Measurements from ENCODE around the gene IL6. TPM values are rescaled to one million over a fixed set of nuclear protein-coding genes. Genes with fewer than 3 reads are reported as not detected.
"Not testable (repeated sequence)": the region's sequence is repeated elsewhere in the genome, so short reads cannot be mapped to it uniquely, and the experiment has no call there.

Gene IL6
- 123 TPM for polyA plus RNA-seq (2013, experiment 1 of 2)
- 124 TPM for polyA plus RNA-seq (2013, experiment 2 of 2)

GRCh38 chr7:22726907-22727713 is at the start of gene IL6:
Gene IL6, plus strand, starts transcription at chr7:22727200. Its CDS starts 63 bp downstream, at chr7:22727263.
- Histone ChIP-seq H3K27me3 (ENCODE audit: control insufficient read depth in 1 of 2, insufficient read depth in 1 of 2, low read length in 2 of 2) (no peaks in the 10 kb centered on the region), H2AFZ (ENCODE audit: low read depth, low read length) (no peak within 1 kb of the TSS), H2BK15ac (ENCODE audit: low read depth, poor library complexity, severe bottlenecking) (peak within 1 kb of the TSS; percentile 52), H2BK12ac (ENCODE audit: low read length in 2 of 2) (peak within 1 kb of the TSS; percentile 90 to 98), H3K79me1 (replicated peaks; ENCODE audit: low read length, poor library complexity, severe bottlenecking) (peaks cover 12% of the 10 kb centered on the region), H3K36me3 (ENCODE audit: control insufficient read depth in 1 of 2, insufficient read depth in 2 of 2, low read depth in 1 of 2, low read length in 2 of 2) (peaks cover 0 to 24% of the 10 kb centered on the region in 2 experiments), H3K23ac (ENCODE audit: low read length in 2 of 2) (peak within 1 kb of the TSS in 1 of 2 experiments; percentile 65), H3K18ac (ENCODE audit: low read depth in 1 of 2, low read length in 2 of 2) (peak within 1 kb of the TSS; percentile 75 to 96), H3K4ac (ENCODE audit: low read depth in 1 of 2, low read length in 2 of 2) (peak within 1 kb of the TSS; percentile 92), H2BK5ac (ENCODE audit: low read depth, low read length, poor library complexity, severe bottlenecking) (peak within 1 kb of the TSS; percentile 96), H4K91ac (ENCODE audit: low read length) (peak within 1 kb of the TSS; percentile 95), H3K9me3 (ENCODE audit: control insufficient read depth, low read length) (no peaks in the 10 kb centered on the region), H3K4me1 (ENCODE audit: control insufficient read depth, insufficient read depth, low read depth, low read length) (peaks cover 27% of the 10 kb centered on the region), H2AK5ac (ENCODE audit: low read length, severe bottlenecking) (peak within 1 kb of the TSS; percentile 69), H2BK120ac (ENCODE audit: low read depth, low read length) (peak within 1 kb of the TSS; percentile 56), H3K9ac (ENCODE audit: low read length) (peak within 1 kb of the TSS; percentile 91), H4K8ac (ENCODE audit: low read length) (peak within 1 kb of the TSS; percentile 94), H3K14ac (ENCODE audit: low read length in 2 of 2) (peak within 1 kb of the TSS in 1 of 2 experiments; percentile 93), H3K4me2 (ENCODE audit: low read length, poor library complexity, severe bottlenecking) (peak within 1 kb of the TSS; percentile 61), H3K27ac (ENCODE audit: low read length, poor library complexity, severe bottlenecking) (peak within 1 kb of the TSS; percentile 99), H3K4me3 (ENCODE audit: insufficient read depth in 1 of 2, low read depth in 1 of 2, low read length in 2 of 2) (peak within 1 kb of the TSS; percentile 55 to 80)
- DNase-seq = peak; percentile 97
- WGBS = 8% methylated on average over 18 of the region's 28 CpGs

GRCh38 chr7:22677263-22677662 is 49.7 kb upstream of the IL6 start:
- not testable (repeated sequence) for H3K9me3 ChIP-seq (ENCODE audit: control insufficient read depth, low read length); H4K8ac ChIP-seq (ENCODE audit: low read length); H3K4me2 ChIP-seq (ENCODE audit: low read length, poor library complexity, severe bottlenecking); H3K27ac ChIP-seq (ENCODE audit: low read length, poor library complexity, severe bottlenecking); H3K36me3 ChIP-seq (ENCODE audit: control insufficient read depth in 1 of 2, insufficient read depth in 2 of 2, low read depth in 1 of 2, low read length in 2 of 2); H3K27me3 ChIP-seq (ENCODE audit: control insufficient read depth in 1 of 2, insufficient read depth in 1 of 2, low read length in 2 of 2); H2BK15ac ChIP-seq (ENCODE audit: low read depth, poor library complexity, severe bottlenecking); H2AK5ac ChIP-seq (ENCODE audit: low read length, severe bottlenecking); H3K4me3 ChIP-seq (ENCODE audit: insufficient read depth in 1 of 2, low read depth in 1 of 2, low read length in 2 of 2); H3K4ac ChIP-seq (ENCODE audit: low read depth in 1 of 2, low read length in 2 of 2); H3K14ac ChIP-seq (ENCODE audit: low read length in 2 of 2); H3K9ac ChIP-seq (ENCODE audit: low read length); H4K91ac ChIP-seq (ENCODE audit: low read length); H2BK5ac ChIP-seq (ENCODE audit: low read depth, low read length, poor library complexity, severe bottlenecking); DNase-seq; H2AFZ ChIP-seq (ENCODE audit: low read depth, low read length); H3K23ac ChIP-seq (ENCODE audit: low read length in 2 of 2); H3K4me1 ChIP-seq (ENCODE audit: control insufficient read depth, insufficient read depth, low read depth, low read length); H3K79me1 ChIP-seq (replicated peaks; ENCODE audit: low read length, poor library complexity, severe bottlenecking); H2BK120ac ChIP-seq (ENCODE audit: low read depth, low read length)
- 99% methylated on average over 5 of the region's 5 CpGs for WGBS
- Histone ChIP-seq H2BK12ac (ENCODE audit: low read length in 2 of 2) (peak overlapping the region in 1 of 2 experiments; percentile 28), H3K18ac (ENCODE audit: low read depth in 1 of 2, low read length in 2 of 2) (peak overlapping the region in 1 of 2 experiments; percentile 62)

GRCh38 chr7:22677680-22678079 is 49.3 kb upstream of the IL6 start:
- no peaks in the 10 kb centered on the region for H3K9me3 ChIP-seq (ENCODE audit: control insufficient read depth, low read length)
- H3K4me2 ChIP-seq (ENCODE audit: low read length, poor library complexity, severe bottlenecking) = no peak overlapping the region
- H3K27ac ChIP-seq (ENCODE audit: low read length, poor library complexity, severe bottlenecking) = no peak overlapping the region
- H2AFZ ChIP-seq (ENCODE audit: low read depth, low read length) = no peak overlapping the region
- 80% methylated on average over 5 of the region's 6 CpGs for WGBS
- DNase-seq = no peak
- no peak overlapping the region for H2BK120ac ChIP-seq (ENCODE audit: low read depth, low read length)
- H4K8ac ChIP-seq (ENCODE audit: low read length) = no peak overlapping the region
- no peak overlapping the region for H3K4me3 ChIP-seq (ENCODE audit: insufficient read depth in 1 of 2, low read depth in 1 of 2, low read length in 2 of 2)
- no peak overlapping the region for H3K18ac ChIP-seq (ENCODE audit: low read depth in 1 of 2, low read length in 2 of 2)
- H2BK5ac ChIP-seq (ENCODE audit: low read depth, low read length, poor library complexity, severe bottlenecking) = no peak overlapping the region
- H3K23ac ChIP-seq (ENCODE audit: low read length in 2 of 2) = no peak overlapping the region
- H4K91ac ChIP-seq (ENCODE audit: low read length) = no peak overlapping the region
- H3K4ac ChIP-seq (ENCODE audit: low read depth in 1 of 2, low read length in 2 of 2) = no peak overlapping the region
- H3K27me3 ChIP-seq (ENCODE audit: control insufficient read depth in 1 of 2, insufficient read depth in 1 of 2, low read length in 2 of 2) = no peaks in the 10 kb centered on the region
- no peaks in the 10 kb centered on the region for H3K36me3 ChIP-seq (ENCODE audit: control insufficient read depth in 1 of 2, insufficient read depth in 2 of 2, low read depth in 1 of 2, low read length in 2 of 2)
- peak overlapping the region; percentile 38 to 83 for H2BK12ac ChIP-seq (ENCODE audit: low read length in 2 of 2)
- no peaks in the 10 kb centered on the region for H3K4me1 ChIP-seq (ENCODE audit: control insufficient read depth, insufficient read depth, low read depth, low read length)
- H3K14ac ChIP-seq (ENCODE audit: low read length in 2 of 2) = no peak overlapping the region
- no peak overlapping the region for H2AK5ac ChIP-seq (ENCODE audit: low read length, severe bottlenecking)
- H3K9ac ChIP-seq (ENCODE audit: low read length) = no peak overlapping the region
- no peaks in the 10 kb centered on the region for H3K79me1 ChIP-seq (replicated peaks; ENCODE audit: low read length, poor library complexity, severe bottlenecking)
- H2BK15ac ChIP-seq (ENCODE audit: low read depth, poor library complexity, severe bottlenecking) = no peak overlapping the region

- Histone ChIP-seq H3K9me3 (ENCODE audit: control insufficient read depth, low read length) (no peaks in the 10 kb centered on the region), H3K18ac (ENCODE audit: low read depth in 1 of 2, low read length in 2 of 2) (no peak overlapping the region), H2BK12ac (ENCODE audit: low read length in 2 of 2) (no peak overlapping the region), H2BK5ac (ENCODE audit: low read depth, low read length, poor library complexity, severe bottlenecking) (no peak overlapping the region), H4K8ac (ENCODE audit: low read length) (no peak overlapping the region), H3K79me1 (replicated peaks; ENCODE audit: low read length, poor library complexity, severe bottlenecking) (no peaks in the 10 kb centered on the region), H2BK120ac (ENCODE audit: low read depth, low read length) (no peak overlapping the region), H3K4me3 (ENCODE audit: insufficient read depth in 1 of 2, low read depth in 1 of 2, low read length in 2 of 2) (no peak overlapping the region), H3K36me3 (ENCODE audit: control insufficient read depth in 1 of 2, insufficient read depth in 2 of 2, low read depth in 1 of 2, low read length in 2 of 2) (no peaks in the 10 kb centered on the region), H2AFZ (ENCODE audit: low read depth, low read length) (no peak overlapping the region), H4K91ac (ENCODE audit: low read length) (no peak overlapping the region), H3K23ac (ENCODE audit: low read length in 2 of 2) (no peak overlapping the region), H3K9ac (ENCODE audit: low read length) (no peak overlapping the region), H3K4me1 (ENCODE audit: control insufficient read depth, insufficient read depth, low read depth, low read length) (no peaks in the 10 kb centered on the region), H3K4me2 (ENCODE audit: low read length, poor library complexity, severe bottlenecking) (no peak overlapping the region), H3K14ac (ENCODE audit: low read length in 2 of 2) (no peak overlapping the region), H2AK5ac (ENCODE audit: low read length, severe bottlenecking) (no peak overlapping the region), H2BK15ac (ENCODE audit: low read depth, poor library complexity, severe bottlenecking) (no peak overlapping the region), H3K4ac (ENCODE audit: low read depth in 1 of 2, low read length in 2 of 2) (no peak overlapping the region), H3K27me3 (ENCODE audit: control insufficient read depth in 1 of 2, insufficient read depth in 1 of 2, low read length in 2 of 2) (no peaks in the 10 kb centered on the region), H3K27ac (ENCODE audit: low read length, poor library complexity, severe bottlenecking) (no peak overlapping the region)
- WGBS = 79% methylated on average over 5 of the region's 5 CpGs
- no peak for DNase-seq
Measured at GRCh38 chr7:22680482-22680911, 46.5 kb upstream of the IL6 start.
